HEK293 (cell line): Measurements from ENCODE around the gene UBAP2L.

Experiments
- ZNF670 ChIP-seq: fragments of 450-650 bp; formaldehyde crosslinking; IDR thresholded peaks from 2 replicates; pipeline ENCODE4 v1.5.1; 2016; ENCODE audit warnings: missing biosample characterization, missing genetic modification characterization, low read depth
- TF ChIP-seq, protein P1 (sequence below): fragments of 450-650 bp; formaldehyde crosslinking; IDR thresholded peaks from 2 replicates; pipeline ENCODE4 v1.5.1; 2016; ENCODE audit warnings: missing biosample characterization, missing genetic modification characterization

GRCh38 chr1:154272999-154273563 is 52.3 kb downstream of the UBAP2L start:
- no peak for TF ChIP-seq ZNF670 (tag by site-specific recombination)
- TF ChIP-seq, protein P1, sequence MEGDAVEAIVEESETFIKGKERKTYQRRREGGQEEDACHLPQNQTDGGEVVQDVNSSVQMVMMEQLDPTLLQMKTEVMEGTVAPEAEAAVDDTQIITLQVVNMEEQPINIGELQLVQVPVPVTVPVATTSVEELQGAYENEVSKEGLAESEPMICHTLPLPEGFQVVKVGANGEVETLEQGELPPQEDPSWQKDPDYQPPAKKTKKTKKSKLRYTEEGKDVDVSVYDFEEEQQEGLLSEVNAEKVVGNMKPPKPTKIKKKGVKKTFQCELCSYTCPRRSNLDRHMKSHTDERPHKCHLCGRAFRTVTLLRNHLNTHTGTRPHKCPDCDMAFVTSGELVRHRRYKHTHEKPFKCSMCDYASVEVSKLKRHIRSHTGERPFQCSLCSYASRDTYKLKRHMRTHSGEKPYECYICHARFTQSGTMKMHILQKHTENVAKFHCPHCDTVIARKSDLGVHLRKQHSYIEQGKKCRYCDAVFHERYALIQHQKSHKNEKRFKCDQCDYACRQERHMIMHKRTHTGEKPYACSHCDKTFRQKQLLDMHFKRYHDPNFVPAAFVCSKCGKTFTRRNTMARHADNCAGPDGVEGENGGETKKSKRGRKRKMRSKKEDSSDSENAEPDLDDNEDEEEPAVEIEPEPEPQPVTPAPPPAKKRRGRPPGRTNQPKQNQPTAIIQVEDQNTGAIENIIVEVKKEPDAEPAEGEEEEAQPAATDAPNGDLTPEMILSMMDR, result no peak
